ENCODE data around the gene ABITRAM.
A peak's percentile ranks its signal among the peaks of the same experiment; 100 is the strongest.
"Not testable (repeated sequence)": the region's sequence is repeated elsewhere in the genome, so short reads cannot be mapped to it uniquely, and the experiment has no call there.

The ABITRAM gene

GRCh38 chr9:108933231-108933717 is 926 bp upstream of the ABITRAM start:
- no peak for DNase-seq

- peak; percentile 87 for DNase-seq
Measured at GRCh38 chr9:108933718-108934322, 380 bp upstream of the ABITRAM start, which contains the start of gene ELP1. ELP1 (minus strand) TSS chr9:108934124; CDS start chr9:108931146, 2,978 bp downstream.

GRCh38 chr9:108937561-108938305 is 3.5 kb downstream of the ABITRAM start:
- no peak for DNase-seq

GRCh38 chr9:108939975-108940374 is 5.8 kb downstream of the ABITRAM start:
- DNase-seq = no peak

GRCh38 chr9:108950168-108950567 is 16.0 kb downstream of the ABITRAM start:
- DNase-seq = no peak

GRCh38 chr9:108951578-108951977 is 17.4 kb downstream of the ABITRAM start:
- DNase-seq = no peak

- DNase-seq = peak; percentile 2
Measured at GRCh38 chr9:108953983-108954574, 19.9 kb downstream of the ABITRAM start.

- DNase-seq = no peak
Measured at GRCh38 chr9:108956022-108956630, 21.9 kb downstream of the ABITRAM start.

- no peak for DNase-seq
Measured at GRCh38 chr9:108956631-108957026, 22.4 kb downstream of the ABITRAM start.

- no peak for DNase-seq
Measured at GRCh38 chr9:108960331-108960730, 26.1 kb downstream of the ABITRAM start.

- no peak for DNase-seq
Measured at GRCh38 chr9:108961151-108961550, 27.0 kb downstream of the ABITRAM start.

GRCh38 chr9:108963459-108964143 is 29.4 kb downstream of the ABITRAM start:
- DNase-seq = no peak

GRCh38 chr9:108967916-108968315 is 33.7 kb downstream of the ABITRAM start:
- DNase-seq = no peak

GRCh38 chr9:108971392-108971791 is 37.2 kb downstream of the ABITRAM start:
- DNase-seq = not testable (repeated sequence)

- no peak for DNase-seq
Measured at GRCh38 chr9:108972186-108972585, 38.0 kb downstream of the ABITRAM start.

- no peak for DNase-seq
Measured at GRCh38 chr9:108972626-108973209, 38.5 kb downstream of the ABITRAM start.

- no peak for DNase-seq
Measured at GRCh38 chr9:108973895-108974294, 39.7 kb downstream of the ABITRAM start.

- no peak for DNase-seq
Measured at GRCh38 chr9:108978205-108978604, 44.0 kb downstream of the ABITRAM start.

GRCh38 chr9:108980893-108981292 is 46.7 kb downstream of the ABITRAM start:
- no peak for DNase-seq

GRCh38 chr9:108983885-108984284 is 49.7 kb downstream of the ABITRAM start:
- DNase-seq = no peak

Data from GDM1 (cell line).